Ishikawa (cell line): ENCODE results near the gene TRERF1.

ENCODE experiments used
- CEBPB ChIP-seq: IDR thresholded peaks from 2 replicates; pipeline ENCODE4 v1.6.1; 2012
- CREB1 ChIP-seq: IDR thresholded peaks from 2 replicates; pipeline ENCODE4 v1.6.1; 2012; ENCODE audit warnings: low read depth
- EGR1 ChIP-seq: IDR thresholded peaks from 2 replicates; pipeline ENCODE4 v1.6.1; 2012
- EP300 ChIP-seq: IDR thresholded peaks from 2 replicates; pipeline ENCODE4 v1.6.1; 2012; ENCODE audit warnings: borderline replicate concordance
- FOXM1 ChIP-seq: IDR thresholded peaks from 2 replicates; pipeline ENCODE4 v1.6.1; 2012; ENCODE audit warnings: low read depth, borderline replicate concordance
- MAX ChIP-seq: IDR thresholded peaks from 2 replicates; pipeline ENCODE4 v1.6.1; 2012
- NFIC ChIP-seq: IDR thresholded peaks from 2 replicates; pipeline ENCODE4 v1.6.1; 2012
- RAD21 ChIP-seq: IDR thresholded peaks from 2 replicates; pipeline ENCODE4 v1.6.1; 2012; ENCODE audit warnings: low read depth
- REST ChIP-seq: IDR thresholded peaks from 2 replicates; pipeline ENCODE4 v1.6.1; 2012; ENCODE audit warnings: low read depth, mild to moderate bottlenecking
- TAF1 ChIP-seq: IDR thresholded peaks from 2 replicates; pipeline ENCODE4 v1.6.1; 2012; ENCODE audit warnings: low read depth, mild to moderate bottlenecking
- TCF12 ChIP-seq: IDR thresholded peaks from 2 replicates; pipeline ENCODE4 v1.6.1; 2012; ENCODE audit warnings: low read depth
- TEAD4 ChIP-seq: IDR thresholded peaks from 2 replicates; pipeline ENCODE4 v1.6.1; 2012
- USF1 ChIP-seq: IDR thresholded peaks from 2 replicates; pipeline ENCODE4 v1.6.1; 2012
- YY1 ChIP-seq: IDR thresholded peaks from 2 replicates; pipeline ENCODE4 v1.6.1; 2012; ENCODE audit warnings: low read depth
- ZBTB7A ChIP-seq: IDR thresholded peaks from 2 replicates; pipeline ENCODE4 v1.6.1; 2012; ENCODE audit warnings: low read depth

Gene TRERF1

GRCh38 chr6:42269974-42270510 lies 181.7 kb downstream of the TRERF1 start:
- TF ChIP-seq FOXM1 = no peak
- no peak for TF ChIP-seq CREB1
- TF ChIP-seq NFIC = no peak
- TF ChIP-seq EP300 = no peak
- no peak for TF ChIP-seq YY1
- no peak for TF ChIP-seq CEBPB
- TF ChIP-seq USF1 = no peak
- no peak for TF ChIP-seq TAF1
- TF ChIP-seq EGR1 = no peak
- TF ChIP-seq TEAD4 = no peak

GRCh38 chr6:42269553-42269952 lies 182.2 kb downstream of the TRERF1 start:
- TF ChIP-seq NFIC (no peak), CEBPB (no peak), TEAD4 (no peak), YY1 (no peak), EP300 (no peak), FOXM1 (no peak), USF1 (no peak), RAD21 (no peak), EGR1 (no peak)

GRCh38 chr6:42268835-42269204 lies 182.9 kb downstream of the TRERF1 start:
- no peak for TF ChIP-seq TCF12

- no peak for TF ChIP-seq NFIC
- TF ChIP-seq FOXM1 = no peak
- TF ChIP-seq TAF1 = no peak
- no peak for TF ChIP-seq CREB1
- no peak for TF ChIP-seq EGR1
- no peak for TF ChIP-seq CEBPB
- no peak for TF ChIP-seq REST
- TF ChIP-seq TEAD4 = no peak
- TF ChIP-seq RAD21 = no peak
- TF ChIP-seq USF1 = no peak
- TF ChIP-seq MAX = no peak
- TF ChIP-seq YY1 = no peak
- no peak for TF ChIP-seq EP300
- no peak for TF ChIP-seq TCF12
- no peak for TF ChIP-seq ZBTB7A
Measured at GRCh38 chr6:42268016-42268834, 183.5 kb downstream of the TRERF1 start.

GRCh38 chr6:42266538-42266937 lies 185.2 kb downstream of the TRERF1 start:
- no peak for TF ChIP-seq REST
- TF ChIP-seq MAX = no peak
- TF ChIP-seq EGR1 = no peak
- no peak for TF ChIP-seq CREB1
- TF ChIP-seq TCF12 = no peak
- TF ChIP-seq USF1 = no peak
- no peak for TF ChIP-seq NFIC
- no peak for TF ChIP-seq YY1
- TF ChIP-seq CEBPB = no peak
- no peak for TF ChIP-seq ZBTB7A
- no peak for TF ChIP-seq TEAD4
- TF ChIP-seq FOXM1 = no peak
- no peak for TF ChIP-seq EP300
- TF ChIP-seq TAF1 = no peak
- TF ChIP-seq RAD21 = no peak
